ENCODE data around the gene DUSP1. TPM values are rescaled to one million over a fixed set of nuclear protein-coding genes. Genes with fewer than 3 reads are reported as not detected.

The DUSP1 gene
- total and polyA plus RNA-seq, 2 of the 13 experiments (the other 11 are each of a cell fraction or from before 2014, with no cell fraction given), result 27.1 to 55.5 TPM

GRCh38 chr5:172799416-172799815, 28.4 kb upstream of the DUSP1 start:
- Histone ChIP-seq H3K4me1 (ENCODE audit: insufficient read depth, low read length) (peaks cover 85% of the 10 kb centered on the region), H3K4me2 (ENCODE audit: low read depth, low read length) (no peak overlapping the region), H3K36me3 (replicated peaks in 1 of 2; ENCODE audit: control insufficient read depth in 1 of 2, insufficient read depth in 2 of 2, low read length in 2 of 2) (no peaks in the 10 kb centered on the region), H3K79me2 (ENCODE audit: insufficient read depth, low read length) (no peaks in the 10 kb centered on the region), H2AFZ (ENCODE audit: low read length) (no peak overlapping the region), H3K27me3 (ENCODE audit: control insufficient read depth in 1 of 2, insufficient read depth in 2 of 2, low read length in 2 of 2) (no peaks in the 10 kb centered on the region), H3K27ac (ENCODE audit: extremely low read length, insufficient read depth, low read length) (no peak overlapping the region), H3K9me3 (ENCODE audit: low read length) (no peaks in the 10 kb centered on the region), H3K4me3 (replicated peaks in 1 of 3; ENCODE audit: insufficient read depth in 1 of 3, low read depth in 2 of 3, low read length in 3 of 3) (no peak overlapping the region), H4K20me1 (ENCODE audit: insufficient read depth, low read length) (no peaks in the 10 kb centered on the region), H3K9ac (ENCODE audit: insufficient read depth, low read depth, low read length) (no peak overlapping the region)
- in situ Hi-C loops (cut with HindIII; ENCODE audit: extremely low pct_ligation_motif_present, low pct_unique_long_range_greater_than_20kb), result no loop called here
- POLR2A ChIA-PET, result interaction anchor here (1.0 to 4.7 kb wide), 4 partner anchors 11 to 34 kb away, joined by 3 to 54 read pairs (median 29); partner anchors contain the start of gene DUSP1
- no peak for DNase-seq (ENCODE audit: low spot score)
- ATAC-seq, result no peak
- no peak for FAIRE-seq
- CTCF ChIA-PET (ENCODE audit: low intra/inter-chr PET ratio, low total read pairs), result no interaction called here
- BruUV-seq (replicated peaks), result no TSS peak
- intact Hi-C loops (cut with micrococcal nuclease; ENCODE audit: unreplicated experiment), result no loop called here
- no peak for TF ChIP-seq BHLHE40 (IDR thresholded peaks at IDR 0.05; ENCODE audit: low read length)
- TF ChIP-seq ZBTB40 (IDR thresholded peaks at IDR 0.05), result no peak
- TF ChIP-seq ZBTB40 (CRISPR knock-in tag; IDR thresholded peaks at IDR 0.05), result no peak
- TF ChIP-seq TRIM22 (IDR thresholded peaks at IDR 0.05), result no peak
- 90% methylated on average over 6 of the region's 6 CpGs for WGBS (ENCODE audit: low lambda C conversion rate)
